GM12891 (cell line): ENCODE results near the gene ETFB.

Source experiments
- PAX5 ChIP-seq: IDR thresholded peaks from 2 replicates; pipeline ENCODE4 v1.6.1; 2011; ENCODE audit warnings: low read length, moderate library complexity, mild to moderate bottlenecking; ENCODE audit not compliant: insufficient read depth, severe bottlenecking
- POLR2A ChIP-seq: IDR thresholded peaks from 2 replicates; pipeline ENCODE4 v1.6.1; 2011; ENCODE audit warnings: low read depth, low read length, control low read depth

DNA sequence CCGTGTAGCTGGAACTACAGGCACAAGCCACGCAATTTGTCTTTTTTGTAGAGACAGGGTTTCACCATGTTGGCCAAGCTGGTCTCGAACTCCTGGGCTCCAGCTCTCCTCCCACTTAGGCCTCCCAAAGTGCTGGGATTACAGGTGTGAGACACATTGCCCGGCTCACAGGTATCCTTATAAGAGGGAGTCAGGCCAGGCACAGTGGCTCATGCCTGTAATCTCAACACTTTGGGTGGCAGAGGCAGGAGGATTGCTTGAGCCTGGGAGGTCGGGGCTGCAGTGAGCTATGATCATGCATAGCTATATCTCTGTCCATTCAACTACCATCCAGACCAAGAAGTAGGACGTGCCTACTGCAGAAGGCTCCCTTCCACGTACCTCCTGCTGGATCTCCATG, 64.9 kb downstream of the ETFB start:
- no peak for TF ChIP-seq POLR2A
- TF ChIP-seq PAX5 = no peak
